ENCODE measurements around the gene METTL21C. TPM values are rescaled to one million over a fixed set of nuclear protein-coding genes. Genes with fewer than 3 reads are reported as not detected.

Gene METTL21C
- total RNA-seq, 1 experiment from 2014 or later, result not detected

DNA sequence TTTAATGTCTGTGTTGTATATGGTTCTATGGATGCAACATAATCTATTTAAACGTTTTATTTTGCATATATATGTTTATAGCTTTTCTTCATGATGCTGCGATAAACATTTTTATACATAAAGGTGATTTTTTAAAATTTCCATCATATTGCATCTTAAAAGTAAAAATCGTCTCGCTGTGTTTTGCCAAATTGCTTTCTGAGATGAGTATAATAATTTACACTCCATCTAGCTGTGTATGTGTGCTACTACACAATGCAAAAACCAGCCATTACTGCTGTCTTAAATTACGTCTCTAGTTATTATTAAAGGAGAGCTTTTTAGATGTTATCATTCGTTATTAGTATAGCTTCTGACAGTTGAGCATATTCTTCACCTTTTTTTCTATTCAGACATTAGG lies 37.2 kb downstream of the METTL21C start:
- Histone ChIP-seq H3K27ac (no peak overlapping the region), H3K4me2 (no peak overlapping the region), H3K4me3 (no peak overlapping the region), H3K9me2 (ENCODE audit: insufficient read depth) (no peaks in the 10 kb centered on the region), H3K9me3 (ENCODE audit: insufficient read depth, low read depth) (peaks cover 12% of the 10 kb centered on the region; the same call in 1 of the 2 replicates), H3K36me3 (ENCODE audit: low read depth) (peaks cover 32% of the 10 kb centered on the region), H3F3A (ENCODE audit: insufficient read depth, low read depth) (no peaks in the 10 kb centered on the region), H2AFZ (no peak overlapping the region), H4K20me1 (ENCODE audit: insufficient read depth) (no peaks in the 10 kb centered on the region; the same call in 1 of the 2 replicates), H3K27me3 (ENCODE audit: insufficient read depth, low read depth) (no peaks in the 10 kb centered on the region), H3K4me1 (replicated peaks; ENCODE audit: insufficient read depth) (no peaks in the 10 kb centered on the region), H3K79me2 (ENCODE audit: low read depth) (no peaks in the 10 kb centered on the region)
- ChIA-PET CTCF (no interaction called here), POLR2A (ENCODE audit: unreplicated experiment) (no interaction called here)
- DNase-seq, result no peak
- intact Hi-C loops (cut with micrococcal nuclease; ENCODE audit: unreplicated experiment), result no loop called here
- no TSS peak for BruUV-seq (replicated peaks)
- TF ChIP-seq, protein P1, sequence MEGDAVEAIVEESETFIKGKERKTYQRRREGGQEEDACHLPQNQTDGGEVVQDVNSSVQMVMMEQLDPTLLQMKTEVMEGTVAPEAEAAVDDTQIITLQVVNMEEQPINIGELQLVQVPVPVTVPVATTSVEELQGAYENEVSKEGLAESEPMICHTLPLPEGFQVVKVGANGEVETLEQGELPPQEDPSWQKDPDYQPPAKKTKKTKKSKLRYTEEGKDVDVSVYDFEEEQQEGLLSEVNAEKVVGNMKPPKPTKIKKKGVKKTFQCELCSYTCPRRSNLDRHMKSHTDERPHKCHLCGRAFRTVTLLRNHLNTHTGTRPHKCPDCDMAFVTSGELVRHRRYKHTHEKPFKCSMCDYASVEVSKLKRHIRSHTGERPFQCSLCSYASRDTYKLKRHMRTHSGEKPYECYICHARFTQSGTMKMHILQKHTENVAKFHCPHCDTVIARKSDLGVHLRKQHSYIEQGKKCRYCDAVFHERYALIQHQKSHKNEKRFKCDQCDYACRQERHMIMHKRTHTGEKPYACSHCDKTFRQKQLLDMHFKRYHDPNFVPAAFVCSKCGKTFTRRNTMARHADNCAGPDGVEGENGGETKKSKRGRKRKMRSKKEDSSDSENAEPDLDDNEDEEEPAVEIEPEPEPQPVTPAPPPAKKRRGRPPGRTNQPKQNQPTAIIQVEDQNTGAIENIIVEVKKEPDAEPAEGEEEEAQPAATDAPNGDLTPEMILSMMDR (conservative IDR thresholded peaks at IDR 0.05), result peak; percentile 55; the same call in 1 of the 2 replicates
- no peak for TF ChIP-seq EZH2 (IDR thresholded peaks at IDR 0.05; ENCODE audit: low read depth)

DNA sequence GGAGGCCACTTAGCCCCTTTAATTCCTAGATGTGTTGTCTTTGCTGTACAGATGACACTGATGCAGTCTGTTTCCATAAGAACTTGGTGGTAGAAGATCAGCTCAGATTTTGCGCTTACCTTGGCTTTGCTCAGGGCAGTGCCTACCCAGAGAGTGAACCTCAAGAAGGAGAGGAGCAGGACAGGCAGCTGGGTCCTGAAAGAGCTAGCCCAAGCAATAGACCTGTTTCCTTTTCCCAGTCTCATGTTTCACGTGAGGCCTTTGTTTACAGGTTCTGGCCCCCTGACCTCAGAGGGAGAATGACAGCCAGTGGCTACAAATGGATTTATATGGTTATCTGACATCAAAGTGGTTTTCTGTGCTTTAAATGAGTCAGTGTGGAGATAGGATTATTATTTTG lies 40.1 kb downstream of the METTL21C start:
- Histone ChIP-seq H3F3A (ENCODE audit: insufficient read depth, low read depth) (peaks cover 11% of the 10 kb centered on the region; the same call in 1 of the 2 replicates), H3K27me3 (ENCODE audit: insufficient read depth, low read depth) (no peaks in the 10 kb centered on the region), H3K4me2 (no peak overlapping the region), H3K4me3 (no peak overlapping the region), H3K36me3 (ENCODE audit: low read depth) (peaks cover 30% of the 10 kb centered on the region), H2AFZ (no peak overlapping the region), H4K20me1 (ENCODE audit: insufficient read depth) (0 out of 2 replicates have a peak, but pooled peaks cover 5% of the 10 kb centered on the region), H3K9me2 (ENCODE audit: insufficient read depth) (no peaks in the 10 kb centered on the region), H3K79me2 (ENCODE audit: low read depth) (no peaks in the 10 kb centered on the region), H3K4me1 (replicated peaks; ENCODE audit: insufficient read depth) (peaks cover 12% of the 10 kb centered on the region), H3K9me3 (ENCODE audit: insufficient read depth, low read depth) (peaks cover 12% of the 10 kb centered on the region; the same call in 1 of the 2 replicates), H3K27ac (no peak overlapping the region)
- TF ChIP-seq, protein P1 (conservative IDR thresholded peaks at IDR 0.05), result no peak
- TF ChIP-seq EZH2 (IDR thresholded peaks at IDR 0.05; ENCODE audit: low read depth), result no peak
- no TSS peak for BruUV-seq (replicated peaks)
- DNase-seq, result no peak
- ChIA-PET CTCF (interaction anchor here (1.3 kb wide), 1 partner anchor 70 kb away, joined by 3 read pairs; no protein-coding TSS in a partner anchor), POLR2A (ENCODE audit: unreplicated experiment) (no interaction called here)
- intact Hi-C loops (cut with micrococcal nuclease; ENCODE audit: unreplicated experiment), result loop anchor here (5.0 kb wide), 1 partner anchor 73 kb away; no protein-coding TSS in a partner anchor

DNA sequence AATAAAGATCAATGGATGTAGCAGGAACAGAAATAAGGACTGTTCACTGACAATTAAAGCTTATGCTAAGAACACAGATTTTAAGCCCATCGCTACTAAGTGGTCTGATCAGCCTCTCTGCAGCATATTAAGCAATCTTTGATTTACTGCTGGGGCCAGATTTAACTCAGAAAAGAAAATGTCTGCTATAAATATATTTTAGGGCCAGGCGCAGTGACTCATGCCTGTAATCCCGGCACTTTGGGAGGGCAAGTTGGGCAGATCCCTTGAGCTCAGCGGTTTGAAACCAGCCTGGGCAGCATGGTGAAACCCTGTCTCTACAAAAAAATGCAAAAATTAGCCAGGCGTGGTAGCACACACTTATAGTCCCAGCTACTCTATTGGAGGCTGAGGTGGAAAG lies 43.0 kb downstream of the METTL21C start:
- Histone ChIP-seq H2AFZ (no peak overlapping the region), H3F3A (ENCODE audit: insufficient read depth, low read depth) (peaks cover 11% of the 10 kb centered on the region; the same call in 1 of the 2 replicates), H3K79me2 (ENCODE audit: low read depth) (no peaks in the 10 kb centered on the region), H3K4me3 (no peak overlapping the region), H3K36me3 (ENCODE audit: low read depth) (peaks cover 22% of the 10 kb centered on the region), H4K20me1 (ENCODE audit: insufficient read depth) (0 out of 2 replicates have a peak, but pooled peaks cover 5% of the 10 kb centered on the region), H3K27ac (peak overlapping the region; percentile 16; the same call in 1 of the 2 replicates), H3K9me3 (ENCODE audit: insufficient read depth, low read depth) (no peaks in the 10 kb centered on the region), H3K9me2 (ENCODE audit: insufficient read depth) (no peaks in the 10 kb centered on the region), H3K4me1 (replicated peaks; ENCODE audit: insufficient read depth) (peaks cover 12% of the 10 kb centered on the region), H3K4me2 (no peak overlapping the region), H3K27me3 (ENCODE audit: insufficient read depth, low read depth) (no peaks in the 10 kb centered on the region)
- DNase-seq, result no peak
- intact Hi-C loops (cut with micrococcal nuclease; ENCODE audit: unreplicated experiment), result loop anchor here (5.0 kb wide), 1 partner anchor 75 kb away; no protein-coding TSS in a partner anchor
- ChIA-PET POLR2A (ENCODE audit: unreplicated experiment) (no interaction called here), CTCF (interaction anchor here (0.5 to 1.3 kb wide), 3 partner anchors 52 to 73 kb away, joined by 3 to 5 read pairs (median 4); no protein-coding TSS in a partner anchor)
- TF ChIP-seq EZH2 (IDR thresholded peaks at IDR 0.05; ENCODE audit: low read depth), result no peak
- TF ChIP-seq, protein P1 (conservative IDR thresholded peaks at IDR 0.05), result no peak
- BruUV-seq (replicated peaks), result no TSS peak
